GM12891 (cell line): Measurements from ENCODE around the gene DEFB114. TPM values are rescaled to one million over a fixed set of nuclear protein-coding genes. Genes with fewer than 3 reads are reported as not detected.

Experiments
- DNase-seq: peaks from one replicate; pipeline ENCODE4 v3.0.0; 2011; ENCODE audit warnings: low spot score; ENCODE audit not compliant: insufficient read length
- FAIRE-seq: peaks from 2 replicates; lab custom pipeline; 2011; peaks lifted over from hg19 to GRCh38; lab: Jason Lieb, UNC
- PAX5 ChIP-seq: IDR thresholded peaks from 2 replicates; pipeline ENCODE4 v1.6.1; 2011; ENCODE audit warnings: low read length, moderate library complexity, mild to moderate bottlenecking; ENCODE audit not compliant: insufficient read depth, severe bottlenecking
- POLR2A ChIP-seq: IDR thresholded peaks from 2 replicates; pipeline ENCODE4 v1.6.1; 2011; ENCODE audit warnings: low read depth, low read length, control low read depth
- POLR2AphosphoS5 ChIP-seq: IDR thresholded peaks from 2 replicates; pipeline ENCODE4 v1.6.1; 2011; ENCODE audit warnings: low read depth, low read length, control low read depth
- POU2F2 ChIP-seq: IDR thresholded peaks from 2 replicates; pipeline ENCODE4 v1.6.1; 2011; ENCODE audit warnings: low read depth, mild to moderate bottlenecking, control low read depth, low read length, moderate library complexity
- SPI1 ChIP-seq: IDR thresholded peaks from 2 replicates; pipeline ENCODE4 v1.6.1; 2011; ENCODE audit warnings: low read depth, low read length, control low read depth
- TAF1 ChIP-seq: IDR thresholded peaks from 2 replicates; pipeline ENCODE4 v1.6.1; 2011; ENCODE audit warnings: low read depth, low read length, control low read depth
- polyA plus RNA-seq: library from polyadenylated mRNA; unstranded; fragments of >200 nt; gene quantifications from one replicate; pipeline ENCODE4 v1.2.1, GENCODE V29; 2012; ENCODE audit warnings: low read depth, missing spikeins, inconsistent platforms; ENCODE audit not compliant: missing spikeins

Gene DEFB114
- polyA plus RNA-seq, result not detected

DNA sequence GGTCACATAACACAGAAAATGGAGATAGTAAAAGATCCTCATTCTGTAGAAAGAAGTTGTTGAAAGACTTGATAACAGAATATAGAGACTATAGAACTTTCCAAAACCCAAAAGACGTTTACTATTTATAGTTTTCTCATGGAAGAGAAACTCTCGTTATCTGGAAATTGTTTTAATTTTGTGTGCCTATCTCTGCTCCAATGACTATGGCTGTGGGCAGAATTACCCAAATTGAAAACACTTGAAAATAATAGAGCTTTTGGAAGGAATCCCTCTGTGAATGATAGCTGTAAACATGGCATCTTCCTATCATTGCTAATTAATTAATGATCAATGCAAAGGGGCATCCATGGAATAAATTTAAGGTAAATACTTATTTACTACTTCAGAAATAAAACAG, at the start of gene DEFB114:
DEFB114 (minus strand) TSS at position 101 of the 400 bp plus-strand sequence; CDS start at position 42, 59 bp downstream.
- DNase-seq (no peak), FAIRE-seq (no peak)
- TF ChIP-seq TAF1 (no peak), POLR2AphosphoS5 (no peak), POLR2A (no peak), POU2F2 (no peak), PAX5 (no peak), SPI1 (no peak)

- no peak for FAIRE-seq
These were observed 43.9 kb upstream of the DEFB114 start for GRCh38 chr6:50007819-50008218.

DNA sequence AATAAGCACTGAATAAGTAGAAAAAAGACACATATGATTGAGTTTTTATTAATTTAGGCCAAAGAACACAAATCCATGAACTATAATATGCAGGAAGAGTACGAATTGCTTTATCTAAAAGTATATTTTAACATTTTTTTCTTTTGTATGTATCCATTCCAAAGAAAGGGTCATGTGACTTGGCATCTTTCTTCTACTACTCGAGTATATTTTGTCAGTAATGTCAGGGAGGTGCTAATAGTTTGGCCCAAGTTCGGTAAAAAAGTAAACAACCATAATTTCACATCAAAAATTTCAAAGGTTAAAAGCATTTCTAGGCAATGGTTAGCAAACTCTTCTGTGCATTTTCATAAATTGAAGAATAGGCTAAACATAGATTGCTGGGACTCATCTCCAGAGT, 39.2 kb upstream of the DEFB114 start:
- DNase-seq, result no peak
- FAIRE-seq, result no peak
- no peak for TF ChIP-seq POLR2AphosphoS5
- no peak for TF ChIP-seq SPI1
- no peak for TF ChIP-seq PAX5
- no peak for TF ChIP-seq TAF1
- TF ChIP-seq POU2F2, result no peak
- no peak for TF ChIP-seq POLR2A

More at GRCh38 chr6:50007819-50008218, 43.9 kb upstream of the DEFB114 start:
- TF ChIP-seq SPI1 (no peak), POLR2AphosphoS5 (no peak), POU2F2 (no peak), PAX5 (no peak), POLR2A (no peak), TAF1 (no peak)
- no peak for DNase-seq

- DNase-seq (no peak), FAIRE-seq (no peak)
- TF ChIP-seq POLR2AphosphoS5 (no peak), PAX5 (no peak), POLR2A (no peak), POU2F2 (no peak), SPI1 (no peak), TAF1 (no peak)
These were observed 31.3 kb upstream of the DEFB114 start for GRCh38 chr6:49995278-49995677.

DNA sequence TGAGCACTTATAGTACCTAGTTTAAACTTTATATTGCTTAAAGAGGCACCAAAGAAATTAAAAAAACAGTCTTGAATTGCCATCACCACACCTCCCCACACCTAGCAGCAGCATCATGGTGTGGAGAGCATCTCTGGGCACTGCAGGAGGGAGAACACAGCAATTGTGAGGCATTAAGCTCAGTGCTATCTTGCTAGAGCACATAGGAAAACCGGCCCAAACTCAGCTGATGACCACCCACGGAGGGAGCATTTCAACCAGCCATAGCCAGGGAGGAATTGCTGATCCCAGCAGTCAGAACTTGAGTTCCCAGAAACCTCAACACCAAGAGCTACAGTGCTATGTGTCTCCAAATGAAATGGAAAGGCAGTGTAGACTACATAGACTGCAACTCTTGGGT, 24.9 kb upstream of the DEFB114 start:
- no peak for TF ChIP-seq POU2F2
- no peak for TF ChIP-seq POLR2AphosphoS5
- no peak for TF ChIP-seq TAF1
- TF ChIP-seq PAX5, result no peak
- TF ChIP-seq POLR2A, result no peak
- TF ChIP-seq SPI1, result no peak
- no peak for DNase-seq
- FAIRE-seq, result no peak

GRCh38 chr6:49987749-49988148, 23.8 kb upstream of the DEFB114 start:
- FAIRE-seq (no peak), DNase-seq (no peak)
- TF ChIP-seq POU2F2 (no peak), PAX5 (no peak), SPI1 (no peak)

- no peak for TF ChIP-seq POU2F2
- FAIRE-seq (no peak), DNase-seq (no peak)
These were observed 22.6 kb upstream of the DEFB114 start for GRCh38 chr6:49986551-49986950.

GRCh38 chr6:49982046-49982445, 18.1 kb upstream of the DEFB114 start:
- FAIRE-seq (no peak), DNase-seq (no peak)
- TF ChIP-seq POLR2A (no peak), TAF1 (no peak), POU2F2 (no peak), POLR2AphosphoS5 (no peak), PAX5 (no peak), SPI1 (no peak)

DNA sequence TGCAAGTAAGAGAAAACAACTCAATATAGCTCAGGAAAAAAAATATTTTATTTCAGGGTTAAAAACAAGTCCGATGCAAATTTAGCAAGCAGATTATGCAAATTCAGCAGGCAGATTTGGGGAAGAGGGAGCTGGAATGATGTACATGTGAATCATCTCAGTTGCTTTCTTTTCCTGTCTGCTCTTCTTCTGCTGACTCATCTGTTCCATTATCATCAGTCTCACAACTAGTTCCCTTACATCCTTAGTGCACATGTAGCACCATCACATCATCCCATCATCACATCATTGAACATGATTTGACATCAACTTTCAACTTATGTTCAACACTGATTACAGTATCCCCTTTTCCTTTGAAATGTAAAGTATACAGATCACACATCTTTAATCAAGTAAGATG, 16.9 kb upstream of the DEFB114 start:
- FAIRE-seq (no peak), DNase-seq (no peak)
- no peak for TF ChIP-seq TAF1
- no peak for TF ChIP-seq POLR2AphosphoS5
- TF ChIP-seq PAX5, result no peak
- TF ChIP-seq POLR2A, result no peak
- peak; percentile 74 for TF ChIP-seq POU2F2
- peak; percentile 82 for TF ChIP-seq SPI1

DNA sequence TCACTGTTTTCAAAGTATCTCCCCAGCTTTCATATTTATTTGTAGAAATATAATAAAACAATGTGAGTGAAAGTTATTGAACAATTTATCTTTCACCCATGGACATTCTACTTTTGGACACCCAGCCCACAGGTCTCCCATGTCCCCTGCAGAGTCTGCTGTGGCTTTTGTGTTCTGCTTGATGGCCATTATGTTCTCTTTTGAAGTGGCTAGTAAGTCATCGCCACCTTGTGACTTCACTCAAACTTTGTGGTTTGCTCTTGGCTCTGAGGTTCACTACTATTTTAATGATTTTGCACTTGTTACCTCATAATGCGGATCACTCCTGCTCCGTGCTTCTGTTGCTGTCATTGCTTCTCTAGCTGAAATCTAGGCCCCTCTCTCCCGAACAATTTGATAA, 15.6 kb upstream of the DEFB114 start:
- no peak for TF ChIP-seq TAF1
- no peak for TF ChIP-seq PAX5
- no peak for TF ChIP-seq POLR2A
- TF ChIP-seq POU2F2, result no peak
- peak; percentile 20 for FAIRE-seq
- no peak for DNase-seq
